ENCODE data around the gene FLNB. TPM values are rescaled to one million over a fixed set of nuclear protein-coding genes. Genes with fewer than 3 reads are reported as not detected.

Gene FLNB
- total RNA-seq, 4 donors from 2014 or later, result 282 to 707 (median 563) TPM

DNA sequence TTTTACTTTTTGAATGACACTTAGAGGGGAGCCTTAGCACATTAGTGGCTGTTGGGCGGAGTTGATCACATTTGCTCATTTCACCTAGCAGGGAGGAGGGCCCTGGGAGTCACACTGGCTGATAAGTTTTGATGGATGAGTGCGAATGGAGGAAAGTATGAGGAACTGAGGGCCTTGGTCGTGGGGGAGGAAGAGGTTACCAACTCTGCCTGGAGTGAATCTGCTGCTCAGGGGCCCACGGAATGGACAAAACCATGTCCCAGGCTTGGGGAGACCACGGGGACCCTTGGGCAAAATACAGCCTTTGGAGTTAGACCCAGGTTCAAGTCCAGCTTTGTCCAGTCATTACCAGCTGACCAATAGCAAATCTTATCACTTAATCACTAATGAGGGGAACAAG is 5.1 kb upstream of the FLNB start:
- 52 to 85% methylated on average over 2 to 4 of the region's 5 CpGs for WGBS, 2 donors (ENCODE audit: low coverage in 1 of 2)

DNA sequence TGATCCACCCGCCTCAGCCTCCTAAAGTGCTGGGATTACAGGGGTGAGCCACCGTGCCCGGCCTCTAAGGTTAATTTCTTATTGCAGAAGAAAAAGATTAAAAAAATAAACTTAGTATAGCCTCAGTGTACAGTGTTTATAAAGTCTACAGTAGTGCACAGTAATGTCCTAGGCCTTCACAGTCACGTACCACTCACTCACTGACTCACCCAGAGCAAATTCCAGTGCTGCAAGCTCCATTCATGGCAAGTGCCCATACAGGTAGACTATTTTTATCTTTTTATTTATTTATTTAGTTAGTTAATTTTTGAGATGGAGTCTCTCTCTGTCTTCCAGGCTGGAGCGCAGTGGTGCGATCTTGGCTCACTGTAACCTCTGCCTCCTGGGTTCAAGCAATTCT is 3.2 kb upstream of the FLNB start:
- peak overlapping the region in 1 of 4 donors; percentile 15 for H3K27ac ChIP-seq

More for the DNA sequence above, 5.1 kb upstream of the FLNB start:
- Histone ChIP-seq H3K36me3 (no peaks in the 10 kb centered on the region), H3K4me3 (no peak overlapping the region), H3K4me1 (peaks cover 11 to 36% (median 21%) of the 10 kb centered on the region in 4 donors), H3K27me3 (no peaks in the 10 kb centered on the region), H3K9me3 (no peaks in the 10 kb centered on the region), H3K27ac (no peak overlapping the region)
- intact Hi-C loops (cut with DNase I; ENCODE audit: low total_unique reads) (no loop called here), in situ Hi-C loops (cut with MboI; ENCODE audit: low pct_ligation_motif_present in 1 of 4, low pct_unique_long_range_greater_than_20kb in 1 of 4, low sequenced_read_pairs in 3 of 4) (no loop called here)
- TF ChIP-seq, protein P1, sequence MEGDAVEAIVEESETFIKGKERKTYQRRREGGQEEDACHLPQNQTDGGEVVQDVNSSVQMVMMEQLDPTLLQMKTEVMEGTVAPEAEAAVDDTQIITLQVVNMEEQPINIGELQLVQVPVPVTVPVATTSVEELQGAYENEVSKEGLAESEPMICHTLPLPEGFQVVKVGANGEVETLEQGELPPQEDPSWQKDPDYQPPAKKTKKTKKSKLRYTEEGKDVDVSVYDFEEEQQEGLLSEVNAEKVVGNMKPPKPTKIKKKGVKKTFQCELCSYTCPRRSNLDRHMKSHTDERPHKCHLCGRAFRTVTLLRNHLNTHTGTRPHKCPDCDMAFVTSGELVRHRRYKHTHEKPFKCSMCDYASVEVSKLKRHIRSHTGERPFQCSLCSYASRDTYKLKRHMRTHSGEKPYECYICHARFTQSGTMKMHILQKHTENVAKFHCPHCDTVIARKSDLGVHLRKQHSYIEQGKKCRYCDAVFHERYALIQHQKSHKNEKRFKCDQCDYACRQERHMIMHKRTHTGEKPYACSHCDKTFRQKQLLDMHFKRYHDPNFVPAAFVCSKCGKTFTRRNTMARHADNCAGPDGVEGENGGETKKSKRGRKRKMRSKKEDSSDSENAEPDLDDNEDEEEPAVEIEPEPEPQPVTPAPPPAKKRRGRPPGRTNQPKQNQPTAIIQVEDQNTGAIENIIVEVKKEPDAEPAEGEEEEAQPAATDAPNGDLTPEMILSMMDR (IDR thresholded peaks at IDR 0.05), result no peak
- TF ChIP-seq EP300 (IDR thresholded peaks at IDR 0.05; ENCODE audit: low read depth) (no peak), POLR2AphosphoS5 (IDR thresholded peaks at IDR 0.05) (no peak)
- no peak for DNase-seq

DNA sequence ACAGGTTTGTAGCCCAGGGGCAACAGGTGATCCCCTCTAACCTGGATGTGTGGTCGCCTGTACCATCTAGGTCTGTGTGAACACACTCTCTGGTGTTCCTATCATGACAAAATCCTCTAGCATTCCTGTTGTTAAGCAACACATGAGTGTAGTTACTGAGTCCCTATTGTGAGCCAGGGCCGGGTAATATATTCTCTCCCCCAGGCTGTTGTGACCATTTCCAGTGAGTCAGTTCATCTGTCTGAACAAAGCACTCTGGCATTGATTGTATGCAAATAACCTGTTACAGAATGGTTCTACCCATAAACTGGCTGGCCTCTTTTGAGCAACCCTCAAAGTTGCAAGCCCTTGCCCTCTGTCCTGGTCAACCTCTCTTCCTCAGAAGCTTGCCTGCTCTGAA is 2.6 kb upstream of the FLNB start:
- WGBS, 2 donors (ENCODE audit: low coverage in 1 of 2), result 74% methylated on average over 2 of the region's 2 CpGs; no CpG with 5 or more reads in 1 of the 2 donors
- TF ChIP-seq POLR2A (IDR thresholded peaks at IDR 0.05) (no peak), EP300 (IDR thresholded peaks at IDR 0.05; ENCODE audit: low read depth) (no peak), POLR2AphosphoS5 (IDR thresholded peaks at IDR 0.05) (no peak)
- TF ChIP-seq, protein P1 (IDR thresholded peaks at IDR 0.05), result no peak
- Histone ChIP-seq H3K9me3 (no peaks in the 10 kb centered on the region), H3K27me3 (no peaks in the 10 kb centered on the region), H3K27ac (peak overlapping the region in 3 of 4 donors; percentile 15 to 37 (median 21)), H3K36me3 (no peaks in the 10 kb centered on the region), H3K4me1 (peaks cover 0 to 16% (median 9%) of the 10 kb centered on the region in 4 donors), H3K4me3 (no peak overlapping the region)
- intact Hi-C loops (cut with DNase I; ENCODE audit: low total_unique reads) (loop anchor here (5.0 kb wide), 1 partner anchor 162 kb away; no protein-coding TSS in a partner anchor), in situ Hi-C loops (cut with MboI; ENCODE audit: low pct_ligation_motif_present in 1 of 4, low pct_unique_long_range_greater_than_20kb in 1 of 4, low sequenced_read_pairs in 3 of 4) (no loop called here)
- DNase-seq, result no peak

More for the DNA sequence above, 3.2 kb upstream of the FLNB start:
- no peaks in the 10 kb centered on the region for H3K36me3 ChIP-seq
- intact Hi-C loops (cut with DNase I; ENCODE audit: low total_unique reads) (loop anchor here (5.0 kb wide), 1 partner anchor 162 kb away; no protein-coding TSS in a partner anchor), in situ Hi-C loops (cut with MboI; ENCODE audit: low pct_ligation_motif_present in 1 of 4, low pct_unique_long_range_greater_than_20kb in 1 of 4, low sequenced_read_pairs in 3 of 4) (no loop called here)
- peaks cover 5 to 17% (median 8%) of the 10 kb centered on the region in 4 donors for H3K4me1 ChIP-seq
- no peak overlapping the region for H3K4me3 ChIP-seq
- DNase-seq, result no peak
- H3K27me3 ChIP-seq, result no peaks in the 10 kb centered on the region
- WGBS, 2 donors (ENCODE audit: low coverage in 1 of 2), result 89% methylated on average over 6 of the region's 6 CpGs; no CpG with 5 or more reads in 1 of the 2 donors
- H3K9me3 ChIP-seq, result no peaks in the 10 kb centered on the region
- TF ChIP-seq EP300 (IDR thresholded peaks at IDR 0.05; ENCODE audit: low read depth), result no peak
- TF ChIP-seq, protein P1 (IDR thresholded peaks at IDR 0.05), result no peak
- TF ChIP-seq POLR2AphosphoS5 (IDR thresholded peaks at IDR 0.05), result no peak
- TF ChIP-seq POLR2A (IDR thresholded peaks at IDR 0.05), result no peak

DNA sequence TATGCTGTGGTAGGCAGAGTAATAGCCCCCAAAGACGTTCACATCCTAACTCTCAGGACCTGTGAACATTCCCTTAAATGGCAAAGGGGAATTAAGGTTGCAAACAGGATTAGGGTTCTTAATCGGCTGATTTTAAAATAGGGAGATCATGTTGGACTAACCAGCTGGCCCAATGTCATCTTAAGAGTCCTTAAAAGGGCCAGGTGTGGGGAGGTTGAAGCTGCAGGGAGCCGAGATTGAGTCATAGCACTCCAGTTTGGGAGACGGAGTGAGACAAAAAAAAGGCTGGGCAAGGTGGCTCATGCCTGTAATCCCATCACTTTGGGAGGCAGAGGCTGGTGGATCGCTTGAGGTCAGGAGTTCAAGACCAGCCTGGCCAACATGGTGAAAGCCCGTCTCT is 1.6 kb upstream of the FLNB start:
- in situ Hi-C loops (cut with MboI; ENCODE audit: low pct_ligation_motif_present in 1 of 4, low pct_unique_long_range_greater_than_20kb in 1 of 4, low sequenced_read_pairs in 3 of 4), result no loop called here
- Histone ChIP-seq H3K27me3 (no peaks in the 10 kb centered on the region), H3K27ac (no peak overlapping the region), H3K4me3 (no peak overlapping the region), H3K36me3 (no peaks in the 10 kb centered on the region), H3K4me1 (peaks cover 5 to 22% (median 17%) of the 10 kb centered on the region in 4 donors), H3K9me3 (no peaks in the 10 kb centered on the region)
- no peak for TF ChIP-seq EP300 (IDR thresholded peaks at IDR 0.05; ENCODE audit: low read depth)
- TF ChIP-seq POLR2A (IDR thresholded peaks at IDR 0.05), result no peak
- TF ChIP-seq POLR2AphosphoS5 (IDR thresholded peaks at IDR 0.05), result no peak
- TF ChIP-seq, protein P1 (IDR thresholded peaks at IDR 0.05), result no peak
- WGBS, 2 donors (ENCODE audit: low coverage in 1 of 2), result 71 to 75% methylated on average over 5 to 6 of the region's 6 CpGs
- intact Hi-C loops (cut with DNase I; ENCODE audit: low total_unique reads), result loop anchor here (5.0 kb wide), 1 partner anchor 161 kb away; no protein-coding TSS in a partner anchor
- DNase-seq, result no peak
